ENCODE results near the gene ATP9A. TPM values are rescaled to one million over a fixed set of nuclear protein-coding genes. Genes with fewer than 3 reads are reported as not detected.

The ATP9A gene
- total and polyA plus RNA-seq, 10 of the 15 experiments (the other 5 are each of a cell fraction or from before 2014, with no cell fraction given): 0.03 to 0.81 (median 0.14) TPM

GRCh38 chr20:51659491-51660050 is 108.6 kb downstream of the ATP9A start:
- no peak for DNase-seq (ENCODE audit: low read depth, low spot score)
- 59% methylated on average over 8 of the region's 8 CpGs for WGBS (ENCODE audit: insufficient coverage, insufficient replicate concordance, low lambda C conversion rate, missing lambda C conversion rate)
- H3K36me3 ChIP-seq (ENCODE audit: control insufficient read depth in 2 of 2, insufficient read depth in 2 of 2, low read length in 1 of 2): no peaks in the 10 kb centered on the region
- ChIA-PET CTCF (no interaction called here), RAD21 (ENCODE audit: unreplicated experiment) (no interaction called here), SMC1A (ENCODE audit: uncharacterized antibody, unreplicated experiment) (no interaction called here), POLR2A (no interaction called here)
- FAIRE-seq: no peak
- no peaks in the 10 kb centered on the region for H3K79me2 ChIP-seq (ENCODE audit: control insufficient read depth, insufficient read depth, low read length)
- H3K27ac ChIP-seq (ENCODE audit: control insufficient read depth, insufficient read depth): no peak overlapping the region
- in situ Hi-C loops (cut with MboI) (no loop called here), intact Hi-C loops (cut with micrococcal nuclease; ENCODE audit: unreplicated experiment) (no loop called here)
- no peaks in the 10 kb centered on the region for H3K4me1 ChIP-seq (ENCODE audit: control insufficient read depth, insufficient read depth, low read length)
- ATAC-seq: no peak
- BruUV-seq (replicated peaks): no TSS peak
- TF ChIP-seq MYC (IDR thresholded peaks at IDR 0.05; ENCODE audit: insufficient read depth, insufficient read length, insufficient replicate concordance, low read length, severe bottlenecking): no peak
- no peak for TF ChIP-seq TAF1 (IDR thresholded peaks at IDR 0.05; ENCODE audit: borderline replicate concordance, low read depth, low read length)
- TF ChIP-seq MTA2 (IDR thresholded peaks at IDR 0.05; ENCODE audit: low read depth): peak; percentile 34; the same call in 1 of the 2 replicates
- TF ChIP-seq KAT2A (conservative IDR thresholded peaks at IDR 0.05; ENCODE audit: control insufficient read depth, low read depth, low read length): no peak
- no peak for TF ChIP-seq USF1 (IDR thresholded peaks at IDR 0.05; ENCODE audit: borderline replicate concordance, extremely low read length, insufficient read depth, low read depth, low read length)
- TF ChIP-seq NR2C1 (IDR thresholded peaks at IDR 0.05): 0 out of 2 replicates have a peak, but pooled peaks have one; percentile 49
- TF ChIP-seq SIX5 (IDR thresholded peaks at IDR 0.05; ENCODE audit: low read depth, low read length, severe bottlenecking): no peak
- peak; percentile 44; the same call in 1 of the 2 replicates for TF ChIP-seq NR2F1 (conservative IDR thresholded peaks at IDR 0.05)
- H3K27me3 ChIP-seq (replicated peaks in 1 of 2; ENCODE audit: control insufficient read depth in 2 of 2, insufficient read depth in 2 of 2, low read length in 1 of 2): no peaks in the 10 kb centered on the region; a peak in 1 of 4 replicates
- no peaks in the 10 kb centered on the region for H3K9me3 ChIP-seq (replicated peaks; ENCODE audit: control insufficient read depth, insufficient read depth, low read length)
- no peak overlapping the region for H2AFZ ChIP-seq (ENCODE audit: control insufficient read depth, low read depth, low read length)
- H3K4me2 ChIP-seq (ENCODE audit: control insufficient read depth, insufficient read depth): no peak overlapping the region
- no peak overlapping the region for H3K9ac ChIP-seq (ENCODE audit: control insufficient read depth, insufficient read depth, low read length)
- no peak overlapping the region for H3K4me3 ChIP-seq
- H4K20me1 ChIP-seq (ENCODE audit: control insufficient read depth, insufficient read depth): no peaks in the 10 kb centered on the region

Measured in GM12878 (cell line).